NOMO-1 (cell line): ENCODE measurements around the gene GGACT.
"Not testable (repeated sequence)": the region's sequence is repeated elsewhere in the genome, so short reads cannot be mapped to it uniquely, and the experiment has no call there.

Experiments
- DNase-seq, 2 experiments: peaks; one replicate each; lab custom pipeline; 2025; ENCODE audit not compliant: unreplicated experiment in 2 of 2; lab: John Stamatoyannopoulos, UW

Gene GGACT

DNA sequence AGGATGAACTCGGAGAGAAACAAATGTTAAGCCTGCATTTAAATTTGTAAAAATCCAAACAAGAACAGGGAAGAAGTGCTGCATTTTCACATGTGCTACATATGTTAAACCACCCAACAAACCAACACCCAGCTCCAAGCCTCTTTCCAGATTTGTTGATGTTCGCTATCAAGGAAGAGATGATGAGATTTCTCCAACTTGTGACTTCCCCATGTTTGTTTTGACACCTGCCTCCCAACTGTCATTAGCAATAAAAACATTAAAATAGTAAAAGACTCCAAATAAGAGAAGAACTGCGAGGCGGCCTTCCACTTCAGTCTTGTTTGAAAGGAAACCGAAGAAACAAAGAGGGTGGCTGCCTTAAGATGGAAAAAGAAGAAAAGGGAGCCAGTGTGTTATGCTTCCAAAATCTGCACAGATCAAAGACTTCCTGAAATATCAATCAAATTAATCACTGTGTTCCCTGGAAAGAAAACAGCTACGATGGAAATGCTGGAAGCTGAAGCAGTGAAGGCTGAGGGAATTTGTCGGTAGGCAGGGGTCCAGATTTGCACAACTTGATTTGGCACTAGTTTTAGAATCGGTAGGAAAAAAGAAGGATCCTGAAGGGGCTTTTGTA lies 14.0 kb upstream of the GGACT start:
- DNase-seq, result peak in 1 of 2 experiments; percentile 3

DNA sequence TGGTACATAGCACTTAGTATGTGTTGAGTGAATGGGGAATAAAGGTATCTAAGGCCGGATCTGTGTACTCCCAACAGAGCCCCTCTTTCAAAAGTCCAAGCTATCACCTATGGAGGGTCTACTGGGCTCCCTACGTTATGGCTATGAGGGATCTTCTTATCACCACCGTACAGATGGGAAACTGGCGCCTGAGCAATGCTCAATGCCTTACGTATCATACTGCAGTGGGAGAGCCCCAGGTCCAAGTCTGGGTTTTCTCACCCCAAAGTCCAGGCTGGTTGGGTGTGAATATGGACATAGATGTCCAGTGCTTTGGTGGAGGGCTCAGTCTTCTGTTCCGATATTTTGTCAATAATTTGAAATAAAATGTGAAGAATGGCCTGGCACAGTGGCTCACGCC lies 13.1 kb upstream of the GGACT start:
- DNase-seq, result no peak

DNA sequence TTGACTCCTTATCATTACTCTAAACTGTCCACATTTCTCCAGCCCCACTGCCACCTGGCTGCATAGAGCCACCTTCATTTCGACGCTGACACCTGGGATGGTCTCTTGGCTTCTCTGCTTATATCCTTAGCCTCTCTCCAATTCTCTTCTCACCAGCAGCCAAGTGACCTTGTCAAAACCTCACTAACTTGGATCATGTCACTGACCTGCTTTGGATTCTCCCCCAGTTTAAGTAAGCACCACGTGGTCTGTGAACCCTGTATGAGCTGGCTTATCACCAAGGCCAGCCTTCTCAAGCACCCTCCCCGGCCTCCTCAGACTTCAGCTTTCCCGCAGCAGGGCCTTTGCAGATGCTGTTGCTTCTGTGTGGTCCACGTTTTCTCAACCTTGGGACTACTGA lies 12.3 kb upstream of the GGACT start:
- no peak for DNase-seq

DNA sequence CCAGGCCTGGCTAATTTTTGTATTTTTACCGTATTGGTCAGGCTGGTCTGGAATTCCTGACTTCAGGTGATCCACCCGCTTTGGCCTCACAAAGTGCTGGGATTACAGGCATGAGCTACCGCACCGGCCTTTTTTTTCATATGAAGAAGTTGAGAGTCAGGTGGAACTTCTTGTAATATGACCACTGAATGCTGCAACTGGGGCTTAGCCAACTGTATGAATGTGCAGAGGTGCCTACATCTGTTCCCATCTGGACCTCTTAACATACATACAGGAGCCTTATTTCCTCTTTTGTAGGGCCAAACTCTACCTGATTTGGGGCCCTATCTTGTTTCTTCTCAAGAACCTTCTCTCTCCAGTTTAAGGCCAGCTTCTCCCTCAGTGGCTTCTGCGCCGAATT lies 11.9 kb upstream of the GGACT start:
- peak; percentile 14 to 18 for DNase-seq

DNA sequence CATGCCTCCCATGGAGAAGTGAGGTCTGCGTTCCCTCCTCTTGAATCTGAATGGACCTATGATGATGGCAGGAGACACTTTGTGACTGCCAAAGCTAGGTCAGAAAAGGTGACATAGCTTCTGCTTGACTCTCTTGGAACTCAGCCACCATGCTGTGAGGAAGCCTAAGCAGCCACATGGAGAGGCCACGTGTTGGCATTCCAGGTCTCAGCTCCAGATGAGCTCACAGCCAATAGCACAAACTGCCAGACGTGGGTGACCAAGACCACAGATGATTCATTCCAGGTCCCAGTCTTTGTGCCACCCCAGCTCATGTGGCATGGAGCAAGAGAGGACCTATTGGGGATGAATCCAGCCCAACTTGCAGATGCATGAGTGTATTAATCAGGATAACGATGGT lies 8.7 kb upstream of the GGACT start:
- DNase-seq, result no peak

DNA sequence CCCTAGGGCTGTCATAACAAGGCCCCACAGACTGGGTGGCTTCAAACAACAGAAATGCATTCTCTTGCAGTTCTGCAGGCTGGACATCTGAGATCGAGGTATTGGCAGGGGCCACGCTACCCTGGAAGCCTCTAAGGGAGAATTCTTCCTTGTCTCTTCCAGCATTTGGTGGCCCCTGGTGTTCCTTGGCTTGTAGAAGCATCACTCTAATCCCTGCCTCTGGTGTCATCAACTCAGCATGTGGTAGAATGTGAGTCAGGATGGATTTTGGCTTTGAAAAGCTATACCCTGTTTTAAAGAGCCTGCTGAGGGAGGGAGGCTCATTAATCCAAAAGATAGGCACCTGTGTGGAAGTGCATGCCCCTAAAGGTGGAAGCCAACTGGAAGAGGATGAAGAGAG lies 7.9 kb upstream of the GGACT start:
- DNase-seq, result no peak

DNA sequence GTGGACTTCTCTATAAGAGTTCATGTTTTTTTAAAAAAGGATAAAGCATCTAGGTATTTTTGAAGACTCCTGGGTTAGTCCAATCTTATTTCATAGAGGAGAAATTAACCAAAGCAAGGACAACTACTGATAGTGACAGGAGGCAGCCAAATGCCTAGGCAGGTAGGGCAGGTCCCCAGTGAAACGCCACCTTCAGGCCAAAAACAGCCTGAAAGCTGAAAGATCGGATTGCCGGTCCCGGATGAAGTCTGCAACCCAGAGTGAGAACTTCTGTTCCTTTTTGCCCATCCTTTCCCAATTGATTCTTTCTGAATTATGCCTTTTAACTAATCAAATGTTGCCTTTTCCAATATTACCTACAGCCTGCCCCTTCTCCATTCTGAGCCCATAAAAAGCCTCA lies 6.1 kb upstream of the GGACT start:
- DNase-seq, result no peak

DNA sequence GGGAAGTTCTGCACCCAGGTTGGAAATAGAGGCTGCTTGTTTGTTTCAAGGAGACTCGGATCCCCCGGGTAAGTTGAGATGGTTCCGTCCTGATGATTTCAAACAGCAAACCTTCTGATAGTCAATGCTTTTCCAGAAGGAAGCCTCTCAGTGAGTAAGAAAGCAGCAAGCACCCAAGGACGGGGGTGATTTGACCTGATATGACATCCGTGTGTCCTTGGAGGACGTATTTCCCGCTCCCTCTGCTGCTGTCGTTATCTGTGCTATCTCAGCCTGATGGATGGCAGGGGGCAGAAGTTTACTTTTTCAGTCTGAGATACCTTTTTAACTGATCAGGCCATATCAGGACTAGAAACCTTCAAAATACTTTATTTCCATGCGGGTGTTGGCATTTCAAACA lies 5.7 kb upstream of the GGACT start:
- no peak for DNase-seq

DNA sequence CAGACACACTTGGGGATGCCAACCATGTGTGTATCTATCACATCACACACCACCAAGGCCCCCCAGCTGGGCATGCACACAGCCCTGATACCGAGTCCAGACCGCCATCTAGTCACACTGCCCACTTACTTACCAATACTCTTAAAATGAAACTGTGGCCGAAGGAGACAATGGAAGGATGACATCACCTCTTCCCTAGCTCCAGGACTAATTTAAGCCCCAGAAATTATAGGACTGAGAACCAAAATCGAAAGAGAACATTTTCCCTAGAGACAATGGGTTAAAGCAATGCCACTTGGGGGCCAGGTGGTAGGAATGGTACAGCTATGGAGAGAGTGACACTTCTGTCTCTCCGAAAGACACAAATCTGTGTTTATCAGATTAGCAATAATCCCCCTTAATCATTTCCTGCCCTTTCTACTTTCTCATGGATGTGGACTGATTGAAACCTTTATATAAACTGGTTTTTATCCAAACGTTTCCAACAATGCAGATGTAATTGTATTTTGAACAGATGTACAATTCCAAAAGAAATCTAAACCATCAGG lies 663 bp upstream of the GGACT start:
- DNase-seq, result no peak

DNA sequence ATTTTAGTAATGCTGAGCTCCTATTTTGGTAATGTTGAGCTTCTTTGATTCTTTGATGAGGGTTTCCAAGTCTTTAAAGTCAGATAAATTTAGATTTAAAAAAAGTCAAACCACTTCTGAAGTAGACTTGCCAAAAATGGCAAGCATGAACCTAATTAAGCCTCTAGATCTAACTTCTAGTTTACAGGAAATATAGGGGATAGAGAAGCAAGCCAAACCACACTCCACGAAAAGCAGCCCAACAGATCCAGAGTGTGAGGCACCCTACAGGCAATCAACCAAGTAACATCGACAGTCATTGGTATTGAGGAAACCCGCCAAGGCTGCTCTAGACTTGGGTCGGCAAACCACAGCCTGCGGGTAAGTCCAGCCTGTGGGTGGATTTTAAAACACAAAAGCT lies 3.7 kb downstream of the GGACT start:
- no peak for DNase-seq

DNA sequence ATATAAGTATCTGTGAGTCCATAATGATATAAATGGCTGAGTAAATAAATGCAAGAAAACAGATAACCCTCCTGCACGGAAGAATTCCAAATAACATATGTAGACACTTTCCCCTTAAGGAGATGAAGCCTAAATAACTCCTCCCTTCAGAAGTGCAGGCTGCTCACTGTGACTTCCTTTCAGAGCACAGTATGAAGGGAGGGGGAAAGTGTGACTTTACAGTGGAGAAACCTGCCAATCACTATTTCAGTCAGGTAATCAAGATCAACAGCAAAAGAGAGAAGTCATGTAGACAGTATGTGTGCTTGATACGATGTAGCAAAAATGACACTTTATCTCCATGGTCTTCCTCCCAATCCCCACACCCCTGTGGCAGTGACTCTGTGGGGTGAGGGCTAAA lies 7.1 kb downstream of the GGACT start:
- no peak for DNase-seq

DNA sequence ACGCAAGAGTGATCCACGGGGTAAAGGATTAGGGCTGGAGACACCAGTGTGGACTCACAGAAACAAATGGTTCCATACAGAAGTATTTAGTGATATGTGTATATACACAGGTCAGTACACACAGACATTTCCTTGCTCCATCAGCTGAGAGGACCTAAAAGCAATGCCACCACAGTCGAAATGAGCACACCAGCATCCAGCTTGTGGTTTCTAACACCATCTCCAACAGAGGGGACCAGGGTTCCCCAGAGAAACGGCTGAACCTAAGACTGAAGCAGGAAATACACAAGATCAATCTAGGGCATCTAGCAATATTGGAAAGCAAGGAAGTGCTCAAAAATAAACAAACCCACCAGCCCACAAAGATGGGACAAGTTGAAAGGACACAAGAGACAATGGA lies 7.6 kb downstream of the GGACT start:
- DNase-seq, result no peak

DNA sequence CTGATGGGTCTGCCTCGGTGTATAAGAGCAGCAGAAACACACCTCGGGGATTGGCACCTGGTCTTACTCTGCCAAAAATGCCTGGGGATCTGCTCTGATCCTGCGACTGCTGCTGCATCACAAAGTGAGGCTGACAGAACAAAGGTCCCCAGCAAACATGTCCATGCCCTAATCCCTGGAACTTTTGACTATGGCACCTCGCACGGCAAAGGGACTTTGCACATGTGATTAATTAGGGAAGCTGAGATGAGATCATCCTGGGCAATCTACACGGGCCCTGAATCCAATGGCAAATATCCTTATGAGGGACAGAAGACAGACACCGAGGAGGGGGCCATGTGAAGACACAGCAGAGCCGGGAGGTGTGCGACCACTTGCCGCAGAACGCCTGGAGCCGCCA lies 8.5 kb downstream of the GGACT start:
- DNase-seq, result no peak

DNA sequence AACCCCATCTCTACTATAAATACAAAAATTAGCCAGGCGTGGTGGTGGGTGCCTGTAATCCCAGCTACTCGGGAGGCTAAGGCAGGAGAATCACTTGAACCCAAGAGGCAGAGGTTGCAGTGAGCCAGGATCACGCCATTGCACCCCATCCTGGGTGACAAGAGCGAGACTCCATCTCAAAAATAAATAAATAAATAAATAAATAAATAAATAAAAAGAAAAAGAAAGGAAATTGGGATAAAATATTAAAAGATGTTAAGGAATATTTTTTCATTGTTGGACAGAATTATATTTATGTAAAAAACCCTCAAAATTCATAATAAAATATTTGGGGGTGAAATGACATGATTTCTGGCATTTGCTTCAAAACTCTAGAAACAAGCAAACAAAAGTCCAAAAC lies 11.3 kb downstream of the GGACT start:
- DNase-seq, result not testable (repeated sequence)

DNA sequence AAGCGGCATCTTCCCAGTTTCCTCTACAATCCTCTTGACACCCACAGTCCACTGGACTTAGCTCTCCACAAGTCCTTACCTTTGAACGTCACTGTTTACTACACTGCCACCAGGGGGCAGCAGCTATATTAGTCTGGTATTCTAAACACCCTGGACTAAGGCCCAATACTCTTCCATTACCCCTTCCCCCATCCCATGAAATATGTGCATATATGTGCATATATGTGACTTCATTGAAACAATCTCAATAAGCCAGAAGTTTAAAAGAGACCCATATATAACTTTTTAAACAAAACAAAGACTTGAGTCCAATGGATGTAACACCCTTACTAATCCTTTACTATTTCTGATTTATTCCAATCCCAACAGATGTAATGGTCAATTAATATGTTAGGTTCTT lies 15.5 kb downstream of the GGACT start:
- DNase-seq, result peak; percentile 25 to 65

DNA sequence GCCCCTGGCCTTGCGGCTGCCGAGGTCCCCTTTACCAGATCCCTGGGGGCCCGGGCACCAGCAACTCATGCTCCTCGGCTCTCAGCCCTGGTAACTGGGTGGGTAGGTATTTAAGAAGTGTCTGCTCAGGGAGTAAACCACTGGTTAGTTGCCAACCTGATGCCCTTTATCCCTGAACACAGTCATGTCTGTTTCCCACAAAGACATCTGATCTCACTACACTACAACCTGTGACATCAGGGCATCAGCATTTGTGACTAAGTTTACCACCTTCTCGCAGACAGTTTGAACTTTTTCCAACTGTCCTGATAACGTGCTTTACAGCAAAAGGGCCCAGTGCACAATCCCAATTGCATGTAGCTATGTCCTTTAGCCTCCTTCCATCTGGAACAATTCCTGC lies 22.0 kb downstream of the GGACT start:
- DNase-seq, result no peak

DNA sequence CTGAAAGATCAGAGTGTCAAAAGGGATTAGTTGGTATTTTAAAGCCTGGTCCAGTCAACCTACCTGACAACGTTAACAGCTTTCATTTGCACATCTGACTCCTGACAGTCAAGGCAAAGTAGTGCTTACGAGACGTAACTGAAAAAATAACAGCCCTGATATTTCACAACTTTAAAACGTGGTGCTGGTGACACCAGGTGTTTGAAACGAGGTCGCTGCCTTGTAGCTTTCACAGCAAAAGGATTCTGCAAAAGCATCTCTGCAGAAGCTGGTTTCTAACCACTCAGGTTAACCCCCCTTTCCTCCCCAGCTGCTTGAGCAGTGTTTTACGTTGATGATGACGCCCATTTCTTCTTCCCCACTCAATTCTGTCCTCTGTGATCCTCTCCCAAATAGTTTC lies 23.3 kb downstream of the GGACT start:
- no peak for DNase-seq

DNA sequence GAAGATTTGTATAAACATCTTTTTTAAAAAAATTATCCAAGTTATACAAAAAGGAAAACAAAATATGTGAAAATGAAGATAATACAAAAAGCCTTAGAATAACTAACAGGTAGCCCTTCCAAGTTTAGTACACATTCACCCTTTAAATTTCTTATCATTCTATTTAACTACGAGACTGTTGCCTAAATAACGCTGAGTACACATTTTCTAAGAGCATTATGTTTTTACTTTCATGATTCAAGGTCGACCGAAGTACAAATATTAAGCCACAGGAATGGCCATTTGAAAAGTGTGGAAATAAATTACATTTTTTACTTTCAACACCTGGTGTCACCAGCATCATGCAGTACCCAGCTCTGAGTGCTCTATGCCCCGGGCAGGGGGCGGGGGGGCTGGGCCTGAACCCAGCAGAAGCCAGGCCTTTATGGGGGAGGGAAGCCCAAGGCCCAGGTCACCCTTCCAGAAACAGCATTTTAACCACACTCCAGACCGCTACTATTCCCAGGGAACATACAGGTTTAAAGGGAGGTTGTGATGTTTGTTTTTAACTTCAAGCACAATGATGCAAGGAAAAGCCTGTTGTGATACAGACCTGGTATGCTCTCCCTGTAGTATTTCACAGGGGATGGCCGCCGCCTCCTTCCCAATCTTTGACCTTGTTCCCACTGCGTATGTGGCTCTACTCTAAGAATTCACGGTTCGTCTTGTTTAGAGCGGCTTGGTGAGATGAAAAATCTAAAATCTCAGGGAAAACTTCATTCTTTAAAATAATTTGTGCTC lies 24.0 kb downstream of the GGACT start:
- DNase-seq, result no peak

DNA sequence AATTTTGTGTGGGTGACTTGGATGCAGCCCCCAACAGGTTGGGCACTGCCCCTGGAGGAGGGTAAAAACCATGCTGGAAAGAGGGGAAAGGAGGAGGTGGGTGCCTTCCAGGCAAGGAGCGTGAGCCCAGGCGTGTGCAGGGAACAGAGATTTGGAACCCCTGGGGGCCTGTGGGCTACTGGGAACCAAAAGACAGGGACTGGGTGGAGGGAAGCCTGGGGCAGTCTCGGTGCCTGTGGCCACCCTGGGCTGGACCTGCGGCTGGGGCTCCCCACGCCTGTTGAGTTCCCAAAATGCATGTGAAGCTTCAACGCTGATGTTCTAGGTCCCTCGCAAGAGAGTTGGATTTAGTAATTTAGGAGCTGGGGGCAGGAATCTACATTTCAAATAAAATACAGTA lies 24.8 kb downstream of the GGACT start:
- no peak for DNase-seq

DNA sequence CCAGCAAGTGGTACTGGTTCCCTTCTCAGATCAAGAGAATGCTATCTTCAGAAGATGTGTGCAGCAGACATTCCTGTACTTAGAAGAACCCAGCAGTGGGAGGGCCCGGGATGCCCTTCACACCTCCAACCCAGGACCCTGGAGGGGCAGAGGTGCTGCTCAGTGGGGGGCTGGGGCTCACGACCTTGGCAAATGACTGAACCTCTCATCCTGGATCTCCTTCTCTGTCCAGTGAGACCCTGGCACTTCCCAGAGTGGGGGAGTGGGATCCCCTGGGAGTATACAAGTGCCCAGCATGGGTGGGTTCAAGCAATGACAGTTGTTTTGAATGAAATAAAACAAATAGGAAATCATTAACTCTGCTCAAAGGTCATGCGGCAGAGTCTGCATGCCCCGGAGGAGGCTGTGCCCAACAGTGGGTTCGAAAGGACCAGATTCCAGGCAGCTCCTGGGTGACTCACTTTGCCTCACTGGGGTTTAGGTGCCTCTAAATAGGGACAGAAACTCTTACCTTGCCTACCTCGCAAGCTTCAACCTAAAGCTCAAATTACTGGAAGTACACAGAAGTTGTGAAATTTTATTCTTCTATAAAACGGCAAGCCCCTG lies 26.9 kb downstream of the GGACT start:
- no peak for DNase-seq

DNA sequence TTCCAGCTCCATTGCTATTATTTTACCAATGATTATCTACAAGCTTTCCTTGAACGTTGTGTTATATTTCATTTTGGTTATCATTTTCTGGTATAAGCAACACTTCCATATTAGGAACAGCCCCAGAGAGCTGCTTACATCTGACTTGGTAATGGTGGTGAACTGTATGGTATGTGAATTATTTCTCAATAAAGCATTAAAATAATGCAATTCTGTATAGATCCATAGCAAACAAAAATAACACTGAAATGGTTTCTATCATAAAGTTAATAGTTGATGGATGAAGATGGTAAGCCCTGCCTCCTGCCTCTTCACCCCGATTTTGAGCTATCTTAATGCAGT lies 27.5 kb downstream of the GGACT start:
- DNase-seq, result no peak

DNA sequence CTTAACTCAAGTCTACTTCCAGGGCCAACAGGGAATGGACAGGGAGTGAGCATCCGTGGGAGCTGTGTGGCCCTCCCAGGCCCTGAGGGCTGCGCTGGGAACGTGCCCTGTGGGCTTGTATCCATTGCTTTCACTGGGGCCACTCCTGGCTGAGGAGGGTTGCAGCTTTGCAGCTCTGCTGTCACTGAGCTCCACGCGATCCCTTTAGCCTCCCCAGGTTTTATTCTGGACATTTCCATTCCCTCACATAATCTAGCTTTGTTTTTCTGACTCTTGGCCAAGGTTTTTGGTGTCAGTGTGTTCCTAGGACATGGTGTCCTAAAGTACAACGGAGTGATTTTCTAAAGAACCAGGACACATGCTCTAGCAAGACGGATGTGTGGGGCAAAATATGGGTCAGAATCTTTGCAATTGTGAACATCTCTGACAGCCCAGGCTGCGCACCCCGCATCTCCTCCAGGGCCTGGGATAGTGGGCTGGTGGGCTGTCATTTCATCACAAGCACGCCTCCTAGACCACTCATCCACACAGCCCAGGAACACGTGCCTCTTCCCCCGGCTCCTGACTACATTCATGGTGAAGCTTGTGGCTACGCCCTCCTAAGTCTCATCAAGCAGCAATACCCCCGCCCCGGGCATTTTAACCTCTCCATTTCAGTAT lies 28.0 kb downstream of the GGACT start:
- DNase-seq, result no peak
